Stimulated activated CD4-positive, alpha-beta T cell treated with anti-CD3 and anti-CD28 coated beads, Interleukin-12 subunit alpha, Interleukin-12 subunit beta, amount 100 ng/mL, for 24 hours (primary cell): ENCODE measurements around the gene CCR6.

Experiments used
- DNase-seq, 2 experiments: peaks; one replicate each; pipeline ENCODE4 v3.0.0-alpha.2; 2020; ENCODE audit warnings: low read depth in 2 of 2

The CCR6 gene

DNA sequence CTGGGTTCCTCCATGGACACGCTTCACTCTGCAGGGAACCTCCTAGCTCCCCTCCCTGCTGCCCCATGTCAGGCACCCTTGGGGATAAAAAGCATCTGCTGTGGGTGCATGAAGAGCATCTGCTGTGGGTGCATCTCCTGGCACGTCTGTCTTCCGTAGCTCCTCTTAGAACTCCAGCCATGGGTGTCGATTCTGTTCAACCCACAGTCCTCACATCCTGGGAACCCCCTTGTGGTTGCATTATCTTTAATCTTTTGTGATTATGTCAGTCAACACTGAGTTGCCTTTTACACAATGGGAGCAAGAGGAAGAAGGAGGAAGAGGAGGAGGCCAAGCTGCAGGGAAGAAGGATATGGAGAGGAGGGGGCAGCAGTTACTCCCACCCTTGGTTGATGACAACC is 24.1 kb upstream of the CCR6 start:
- no peak for DNase-seq

DNA sequence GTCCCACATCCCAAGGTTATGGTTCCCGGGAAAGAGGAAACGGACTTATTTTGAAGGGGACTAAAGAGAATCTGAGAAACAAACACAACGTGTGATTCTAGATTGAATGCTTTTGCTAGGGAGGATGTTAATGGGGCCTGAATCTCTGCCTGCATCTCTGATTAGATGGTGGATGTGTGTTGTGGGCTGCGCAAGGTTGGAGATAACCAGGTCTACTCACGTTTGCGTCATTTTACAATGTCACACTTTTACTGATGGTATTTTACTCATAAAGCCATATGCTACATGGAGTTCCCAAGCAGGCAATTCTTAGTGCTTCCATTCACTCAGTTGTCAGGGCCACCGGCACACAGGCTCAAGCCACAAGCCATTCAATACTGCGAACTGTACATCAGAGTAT is 23.2 kb upstream of the CCR6 start:
- no peak for DNase-seq

DNA sequence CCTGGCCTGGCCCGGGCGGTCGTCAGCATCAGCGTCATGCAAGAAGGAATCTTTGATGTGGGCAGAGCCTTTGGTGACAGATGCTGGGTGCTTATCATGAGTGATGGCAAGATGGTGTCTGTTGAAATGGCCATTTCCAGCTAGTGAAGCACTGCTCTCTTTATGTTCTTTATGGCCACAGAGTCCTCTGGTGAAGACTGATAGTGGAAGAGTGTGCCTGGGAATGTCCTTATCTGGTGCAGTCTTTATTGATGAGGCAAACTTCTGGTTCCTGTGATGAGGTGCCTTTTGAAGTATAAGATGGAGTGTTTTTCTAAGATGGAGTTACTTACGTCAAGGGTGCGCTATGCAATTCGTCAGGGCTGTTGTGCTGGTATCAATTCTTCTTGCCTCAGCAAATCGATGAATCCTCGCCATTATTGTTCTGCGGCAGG is 22.6 kb upstream of the CCR6 start:
- DNase-seq: no peak

DNA sequence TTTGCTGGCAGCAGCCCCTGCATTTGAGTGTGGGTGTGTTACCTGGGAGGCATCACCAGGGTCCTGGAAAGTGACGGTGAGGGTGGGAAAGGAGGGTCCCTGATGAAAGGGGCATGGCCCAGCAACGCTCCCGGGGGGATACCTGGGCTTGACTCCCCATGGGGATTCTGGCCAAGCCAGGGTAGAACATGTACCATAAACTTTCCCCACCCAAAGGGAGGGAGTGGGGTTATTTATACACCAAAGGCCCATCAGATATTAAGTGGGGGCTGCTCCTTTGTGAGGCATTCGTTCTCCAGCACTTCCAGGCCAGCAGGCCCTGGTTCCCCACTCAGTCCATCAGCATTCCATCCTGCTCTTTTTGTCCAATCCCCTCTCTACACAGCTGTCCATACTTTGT is 20.6 kb upstream of the CCR6 start:
- no peak for DNase-seq

DNA sequence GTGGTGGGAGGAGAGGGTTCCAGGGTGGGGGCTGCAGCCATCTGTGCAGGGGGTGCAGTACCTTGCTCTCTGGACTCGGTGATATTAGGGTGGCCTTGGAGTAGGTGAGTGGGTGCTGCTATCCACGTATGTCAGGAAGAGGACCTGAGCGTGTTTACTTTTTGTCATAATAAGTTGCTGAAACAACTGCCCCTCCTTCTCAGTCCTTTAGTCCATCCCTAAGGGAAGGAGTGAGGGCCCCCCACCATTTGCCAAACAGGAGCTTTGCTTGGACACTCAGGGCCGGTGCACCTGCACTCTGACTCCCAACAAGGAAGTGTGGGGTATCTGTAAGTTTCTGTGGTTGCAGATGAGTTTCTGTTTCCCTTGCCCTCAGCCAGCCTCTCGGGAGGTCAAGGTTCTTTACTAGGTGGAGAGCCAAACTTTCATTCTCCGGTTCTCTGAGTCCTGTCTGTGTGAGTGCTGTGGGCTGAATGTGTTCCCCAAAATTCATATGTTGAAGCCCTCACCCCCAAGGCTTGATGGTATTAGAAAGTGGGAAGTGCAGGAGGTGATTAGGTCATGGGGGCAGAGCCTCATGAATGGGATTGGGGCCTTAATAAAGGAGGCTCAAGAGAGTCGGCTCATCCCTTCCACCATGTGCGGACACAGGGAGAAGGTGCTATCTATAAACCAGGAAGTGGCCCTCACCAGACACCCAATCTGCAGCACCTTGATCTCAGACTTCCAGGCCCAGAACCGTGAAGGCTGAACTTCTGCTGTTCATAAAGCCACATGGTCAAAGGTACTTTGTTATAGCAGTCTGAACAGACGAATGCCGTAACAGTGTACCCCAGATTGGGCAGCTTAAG is 19.6 kb upstream of the CCR6 start:
- no peak for DNase-seq

DNA sequence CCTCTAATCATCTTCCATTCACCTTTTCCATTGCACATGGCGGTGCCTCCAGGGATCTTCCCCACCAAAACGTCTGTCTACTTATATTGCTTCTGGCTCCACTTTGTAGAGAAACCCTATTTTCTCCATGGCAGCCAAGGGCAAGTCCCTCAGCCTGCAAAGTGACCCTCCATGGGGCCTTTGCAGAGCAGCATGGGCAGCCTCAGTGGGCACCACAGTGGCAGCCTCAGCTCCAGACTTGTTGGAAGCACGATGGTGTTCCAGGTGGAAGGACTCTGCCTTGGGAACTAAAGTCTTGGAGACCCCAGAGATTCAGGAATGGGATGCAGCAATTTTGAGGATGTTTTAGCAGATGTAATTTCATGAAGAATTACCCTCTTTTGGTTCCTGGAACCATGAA is 18.5 kb upstream of the CCR6 start:
- no peak for DNase-seq

DNA sequence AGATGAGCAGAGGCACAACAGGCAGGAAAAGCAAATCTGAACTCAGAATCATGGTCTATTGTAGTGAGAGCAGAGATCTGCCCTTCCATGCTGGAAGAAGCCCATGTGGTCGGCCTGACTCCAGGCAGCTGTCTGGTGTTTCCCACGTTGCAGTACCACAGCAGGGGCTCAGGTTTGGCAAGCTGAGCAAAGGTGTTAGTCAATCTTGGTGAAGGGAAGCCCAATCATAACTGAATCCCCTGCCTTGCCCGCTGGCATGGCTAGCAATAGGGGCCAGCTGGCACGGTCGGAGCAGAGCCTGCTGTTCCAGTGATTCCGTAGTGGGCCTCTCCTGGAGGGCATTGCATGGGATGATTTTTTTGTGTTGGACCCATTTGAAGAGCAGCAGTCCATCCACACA is 17.8 kb upstream of the CCR6 start:
- DNase-seq: no peak

DNA sequence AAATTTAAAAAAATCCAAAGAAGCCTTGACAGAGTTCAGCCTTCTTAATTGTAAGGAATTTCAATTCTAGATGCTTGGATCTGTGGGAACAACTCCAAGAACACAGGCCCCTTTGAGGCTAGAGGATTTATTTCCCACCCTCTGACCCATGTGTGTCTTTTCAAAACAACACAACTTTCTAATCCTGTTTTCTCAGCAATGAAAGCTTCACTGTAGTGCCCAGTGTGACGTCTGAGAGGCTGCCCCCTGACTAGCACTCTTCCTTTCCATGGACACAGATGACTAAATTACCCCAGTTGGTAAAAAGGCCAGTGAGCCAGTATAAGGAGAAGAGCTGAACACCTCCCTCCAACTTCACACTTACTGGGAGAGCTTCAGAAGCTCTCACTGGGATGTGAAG is 16.5 kb upstream of the CCR6 start:
- DNase-seq: no peak

DNA sequence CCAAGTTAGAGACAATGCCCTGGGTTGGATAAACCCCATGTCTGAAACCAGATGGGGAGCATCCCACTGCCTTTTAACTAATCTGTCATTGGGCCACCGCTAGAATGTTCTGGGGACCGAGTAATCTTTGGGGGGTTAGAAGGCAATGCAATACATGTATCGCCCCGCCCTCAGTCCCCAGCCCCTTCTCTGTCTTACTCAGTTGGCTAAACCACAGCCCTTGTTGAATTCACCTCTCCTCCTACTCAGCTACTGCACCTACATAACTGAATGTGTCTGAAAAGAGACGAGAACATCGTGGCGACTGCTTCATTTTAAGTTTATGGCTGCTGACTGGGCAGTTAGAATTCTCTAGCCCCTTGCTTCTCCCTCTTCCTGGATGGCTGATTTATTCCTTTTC is 15.1 kb upstream of the CCR6 start:
- DNase-seq: no peak

DNA sequence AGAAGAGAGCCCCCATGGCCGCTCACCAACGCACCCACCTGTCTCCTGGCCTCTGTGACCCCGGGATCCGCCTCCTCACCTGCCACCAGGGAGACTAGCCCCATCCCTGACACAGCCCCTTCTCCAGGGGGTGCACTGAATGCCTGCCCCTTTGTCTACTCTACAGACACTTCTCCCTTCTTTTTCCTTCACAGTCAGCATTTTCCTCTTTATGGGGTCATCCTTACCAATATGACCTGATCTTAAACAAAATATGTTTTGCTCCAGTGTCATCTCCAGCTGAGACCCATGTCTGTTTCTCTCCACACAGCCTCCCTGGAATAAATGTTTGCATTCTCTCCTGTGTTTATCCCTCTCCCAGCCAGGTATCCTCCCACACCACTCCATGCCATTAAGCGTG is 14.6 kb upstream of the CCR6 start:
- no peak for DNase-seq

DNA sequence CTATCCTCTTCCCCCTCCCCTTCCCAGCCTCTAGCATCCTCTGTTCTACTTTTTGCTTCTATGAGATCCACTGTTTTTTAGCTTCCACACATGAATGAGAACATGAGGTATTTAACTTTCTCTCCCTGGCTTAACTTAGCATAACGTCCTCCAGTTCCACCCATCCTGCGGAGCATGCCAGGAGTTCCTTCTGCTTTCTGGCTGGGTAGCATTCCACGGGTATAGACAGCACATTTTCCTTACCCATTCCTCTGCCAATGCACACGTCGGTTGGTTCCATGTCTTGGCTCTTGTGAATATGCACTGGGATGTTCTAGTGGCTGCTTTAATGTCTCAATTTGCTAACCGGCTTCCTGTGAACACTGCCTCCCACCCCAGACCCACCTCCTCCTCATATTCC is 13.2 kb upstream of the CCR6 start:
- no peak for DNase-seq

DNA sequence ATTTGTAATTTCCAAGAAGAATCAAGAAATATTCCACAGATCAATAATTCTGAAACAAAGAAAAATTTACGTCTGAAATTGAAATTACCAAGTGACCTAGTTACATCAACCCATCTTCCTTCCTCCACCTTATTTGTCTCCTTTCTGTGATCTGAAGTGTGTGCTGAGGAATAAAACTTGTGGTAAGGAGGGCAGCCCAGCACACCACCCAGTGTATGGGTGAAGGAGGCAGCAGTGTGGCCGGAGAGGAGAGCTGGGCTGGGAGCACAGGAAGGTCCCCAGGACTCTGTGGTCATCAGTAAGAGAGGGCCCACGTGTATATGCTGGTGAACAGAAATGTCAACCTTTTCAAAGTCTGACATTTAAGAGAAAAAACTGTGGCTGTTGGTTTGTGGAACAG is 11.3 kb upstream of the CCR6 start:
- DNase-seq: no peak

DNA sequence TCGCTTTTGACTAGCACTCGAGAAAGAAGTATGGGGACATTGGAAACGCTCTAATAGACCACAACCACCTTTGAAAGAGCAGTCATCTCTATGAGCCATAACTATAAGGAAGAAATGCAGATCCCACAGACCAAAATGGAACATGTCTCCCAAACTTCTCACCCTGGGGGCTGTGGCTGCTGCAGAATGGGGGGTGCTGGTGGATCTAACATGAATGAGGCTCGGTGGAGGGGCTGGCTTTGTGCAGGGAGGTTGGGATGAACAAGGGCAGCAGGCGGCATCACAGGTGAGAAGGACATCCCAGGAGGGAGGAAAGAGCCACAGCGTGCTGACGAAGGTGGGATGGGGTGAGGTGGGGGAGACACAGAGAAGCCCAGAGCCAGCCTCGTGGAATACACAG is 10.5 kb upstream of the CCR6 start:
- DNase-seq: no peak

DNA sequence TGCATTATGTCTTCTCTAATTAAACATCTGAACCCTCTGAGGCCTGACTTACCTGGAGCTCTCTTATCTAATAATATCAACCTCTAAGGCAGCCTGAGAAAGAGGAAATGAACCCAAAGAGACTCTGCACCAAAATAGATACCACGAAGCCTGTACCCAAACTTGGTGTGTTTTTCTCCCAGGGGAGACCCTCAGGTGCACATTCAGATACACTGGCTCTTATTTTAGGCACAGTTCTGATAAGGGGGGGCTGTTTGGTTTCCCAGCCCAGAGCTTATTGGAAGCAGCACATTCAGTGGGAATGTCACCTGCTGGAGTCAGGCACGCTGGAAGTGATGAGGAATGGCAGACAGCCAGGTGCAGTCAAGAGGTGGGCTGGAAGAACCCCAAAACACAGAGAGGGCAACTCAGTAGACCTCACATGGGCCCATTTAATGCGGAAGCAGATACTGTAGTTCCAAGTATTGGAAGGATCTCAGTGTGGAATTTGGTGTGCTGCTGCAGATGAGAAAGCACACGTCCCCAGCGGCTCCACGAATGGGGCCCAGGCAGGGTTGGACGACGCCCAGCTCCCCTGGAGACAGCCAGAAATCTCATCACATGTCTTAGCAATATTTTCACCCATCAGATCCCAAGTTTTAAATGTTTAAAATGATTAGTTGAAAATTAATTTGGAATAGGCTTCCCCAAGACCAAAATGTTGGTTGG is 9.7 kb upstream of the CCR6 start:
- DNase-seq: no peak

DNA sequence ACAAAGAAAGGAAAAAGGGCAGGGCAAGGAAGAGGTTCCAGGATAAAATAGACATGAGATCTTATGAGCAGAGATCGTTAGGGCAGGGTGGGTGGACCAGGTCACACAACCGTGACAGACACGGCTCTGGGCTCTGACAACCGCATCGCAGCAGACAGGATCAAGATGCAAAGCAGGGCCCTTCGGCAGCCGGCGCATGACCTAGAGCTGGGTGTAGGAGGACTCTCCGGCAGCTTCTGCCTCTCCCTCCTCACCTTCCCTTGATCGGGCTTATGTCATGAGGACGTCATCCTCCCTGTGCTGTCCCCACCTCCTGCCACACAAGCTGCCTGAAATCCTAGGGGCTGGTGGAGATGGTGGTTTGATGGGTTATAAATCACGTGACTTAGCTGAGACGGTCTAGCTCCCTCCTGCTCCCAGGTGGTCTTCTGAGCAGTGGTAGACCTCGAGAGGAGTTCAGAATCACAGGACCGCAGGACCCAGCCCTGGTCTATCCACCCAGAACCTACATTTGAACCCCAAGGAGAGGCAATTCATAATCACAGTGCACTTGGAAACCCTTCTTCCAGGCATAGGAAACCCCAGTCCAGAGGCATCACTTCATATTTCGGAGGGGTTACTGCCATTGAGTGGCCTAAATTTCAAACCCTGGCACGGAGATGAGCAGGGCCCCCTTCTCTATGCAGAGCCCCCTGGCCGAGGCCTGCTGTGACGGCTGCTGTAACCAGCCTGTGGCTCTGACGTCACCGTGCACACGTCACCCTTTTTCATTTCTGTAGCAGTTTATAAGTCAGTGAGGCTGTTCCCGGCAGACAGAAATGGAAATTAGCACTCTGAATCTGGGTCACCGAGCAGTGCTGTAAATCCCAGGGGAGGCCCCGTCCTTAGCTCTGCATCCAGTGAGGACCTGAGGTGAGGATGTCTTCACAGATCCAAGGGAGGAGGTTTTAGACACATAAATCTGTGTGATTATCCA is 8.7 kb upstream of the CCR6 start:
- peak in 1 of 2 experiments; percentile 23 for DNase-seq

DNA sequence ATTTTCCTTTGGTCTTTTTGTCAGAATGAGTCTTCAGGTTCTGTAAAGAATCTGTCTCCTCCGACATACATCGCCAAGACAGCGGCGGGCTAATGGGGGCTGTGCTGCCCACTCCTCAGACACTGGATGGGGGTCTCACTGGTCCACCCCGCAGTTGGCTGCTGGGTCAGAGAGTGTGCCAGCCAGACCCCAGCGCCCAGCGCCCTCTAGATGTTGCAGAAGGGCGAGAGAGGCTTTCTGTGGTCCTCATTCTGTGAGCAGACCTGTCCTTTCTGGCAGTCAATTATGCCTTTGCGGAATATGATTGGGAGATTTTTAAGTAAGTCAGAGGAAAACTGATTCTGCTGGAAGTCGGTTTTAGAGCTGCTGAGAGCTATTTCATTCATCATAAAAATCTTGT is 7.8 kb upstream of the CCR6 start:
- DNase-seq: no peak

DNA sequence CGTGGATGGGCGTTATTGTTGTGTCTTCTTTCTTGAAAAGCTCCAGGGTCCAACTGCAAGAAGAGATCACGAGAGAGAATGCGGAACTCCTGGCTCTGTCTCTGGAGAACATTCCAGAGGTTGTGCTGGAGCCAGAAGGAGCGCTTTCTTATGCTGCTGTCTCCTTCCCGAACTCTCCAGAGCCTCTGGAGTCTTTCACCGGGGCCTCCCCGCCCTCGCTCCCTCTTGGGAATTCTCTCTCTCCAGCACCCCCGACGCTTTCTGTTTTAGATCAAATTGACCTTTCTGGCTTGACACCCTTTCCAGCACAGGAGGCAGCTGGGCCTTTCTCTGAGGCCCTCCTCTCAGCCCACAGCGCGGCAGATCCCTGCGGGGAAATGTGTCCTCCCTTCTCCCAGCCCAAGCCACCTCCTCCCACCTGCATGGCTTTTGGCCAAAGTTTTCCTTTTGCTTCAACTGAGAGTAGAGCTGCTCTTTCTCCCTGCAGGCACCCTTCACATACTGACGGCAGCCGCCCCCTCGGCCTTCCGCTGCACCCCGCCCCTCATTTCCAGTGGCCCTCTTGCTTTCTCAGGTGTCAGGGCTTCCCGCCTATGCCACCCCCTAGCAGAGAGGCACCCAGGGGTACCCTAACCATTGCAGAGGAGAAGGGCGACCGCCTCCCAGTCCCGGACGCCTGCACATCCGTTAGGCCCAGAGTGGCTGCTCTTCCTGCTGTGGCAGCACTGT is 6.6 kb upstream of the CCR6 start:
- no peak for DNase-seq

DNA sequence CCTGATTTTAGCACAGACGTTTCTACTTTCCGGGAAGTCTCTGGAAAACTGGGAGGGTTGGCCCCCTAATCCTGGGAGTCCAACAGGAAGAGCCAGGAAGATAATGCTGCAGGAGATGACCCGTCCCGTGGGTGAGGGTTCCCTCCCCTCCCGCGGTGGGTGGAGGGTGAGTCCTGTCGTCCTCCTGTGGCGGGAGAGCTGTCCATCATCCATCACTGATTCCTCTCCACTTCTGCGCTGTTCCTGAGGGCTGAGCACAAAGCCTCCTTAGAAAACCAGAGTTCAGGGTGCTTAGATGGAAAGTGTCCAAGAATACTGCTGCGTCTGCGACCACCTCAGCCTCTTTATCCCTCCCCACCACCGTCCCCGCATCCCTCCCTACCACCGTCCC is 6.1 kb upstream of the CCR6 start:
- no peak for DNase-seq

DNA sequence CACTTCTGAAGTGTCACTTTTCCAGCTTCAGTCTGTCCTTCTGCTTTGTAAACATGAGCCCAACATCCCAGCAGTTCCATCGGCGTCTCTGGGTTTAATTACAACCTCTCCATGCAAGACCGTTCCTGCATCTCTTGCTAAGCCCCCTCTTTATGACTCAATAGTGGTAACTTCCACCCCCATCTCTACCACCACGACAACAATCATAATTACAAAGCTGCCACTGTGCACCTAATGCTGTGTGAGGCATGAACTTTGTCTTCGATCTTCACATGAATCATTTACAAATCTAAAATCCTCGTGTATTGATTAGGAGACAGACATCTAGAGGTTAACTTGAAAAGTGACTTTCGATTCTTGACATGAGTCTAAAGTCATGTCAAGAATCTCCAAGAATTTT is 4.9 kb upstream of the CCR6 start:
- DNase-seq: no peak

DNA sequence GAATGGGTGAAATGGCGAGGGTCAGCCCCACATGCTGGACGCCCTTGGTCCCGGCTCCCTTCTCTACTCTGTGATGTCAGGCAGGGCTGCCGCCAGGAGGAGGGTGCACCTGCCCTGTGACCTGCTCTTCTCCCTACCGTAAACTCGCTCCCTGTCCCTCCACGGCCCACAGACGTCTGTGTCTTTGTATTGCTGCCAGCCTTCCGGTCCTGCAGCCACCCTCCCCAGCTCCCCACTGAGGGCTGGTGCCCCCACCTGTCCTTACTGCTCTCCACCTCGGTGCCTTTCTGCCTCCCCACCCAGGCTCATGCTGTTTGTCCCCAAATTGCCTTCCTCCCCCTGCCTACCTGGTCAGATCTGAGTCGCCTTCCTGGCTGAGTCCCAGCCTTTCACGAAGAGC is 4.1 kb upstream of the CCR6 start:
- no peak for DNase-seq
